Thyroid gland (tissue), 4 donors: ENCODE results near the gene MYO18A. TPM values are rescaled to one million over a fixed set of nuclear protein-coding genes. Genes with fewer than 3 reads are reported as not detected.

Source experiments
- DNase-seq, 2 donors: peaks; one replicate each; pipeline ENCODE4 v3.0.0-alpha.2; 2019
- H3K27ac ChIP-seq, 3 donors: fragments of 200-600 bp; sonication (generic); 1 replicate in 2 of 3; 2 replicates in 1 of 3; pipeline ENCODE4 v1.5.1; 2016 to 2019; ENCODE audit warnings: mild to moderate bottlenecking in 1 of 3, moderate library complexity in 1 of 3
- H3K27me3 ChIP-seq: fragments of 200-600 bp; sonication (generic); one replicate; pipeline ENCODE4 v1.5.1; 2019
- H3K36me3 ChIP-seq, 2 donors: fragments of 200-600 bp; sonication (generic); one replicate each; pipeline ENCODE4 v1.5.1; 2016 to 2019
- H3K4me1 ChIP-seq, 2 donors: fragments of 200-600 bp; sonication (generic); one replicate each; pipeline ENCODE4 v1.5.1; 2017 to 2019
- H3K4me3 ChIP-seq, 3 donors: fragments of 200-600 bp; sonication (generic); replicated peaks in 1 of 3; 1 replicate in 2 of 3; 2 replicates in 1 of 3; pipeline ENCODE4 v1.5.1; 2016; ENCODE audit warnings: mild to moderate bottlenecking in 1 of 3
- H3K9me3 ChIP-seq: fragments of 200-600 bp; sonication (generic); one replicate; pipeline ENCODE4 v1.5.1; 2017
- POLR2A ChIP-seq, 2 donors: fragments of 450-650 bp; IDR thresholded peaks; one replicate each; pipeline ENCODE4 v1.6.1; 2017; ENCODE audit warnings: antibody characterized with exemption in 2 of 2, mild to moderate bottlenecking in 2 of 2, moderate library complexity in 1 of 2
- WGBS, 2 donors: methylation state at CpG; one replicate each; pipeline ENCODE4 v1.1.5; 2017; 5-methylcytosine and 5-hydroxymethylcytosine counted together
- intact Hi-C: fragments of 100-400 bp; cut with DNase I; formaldehyde crosslinking; loops from one replicate; pipeline ENCODE4 v1.15.1; 2023
- total RNA-seq, 4 donors: library from RNA; depleted of rRNA; stranded (reverse); fragments of >200 nt; gene quantifications; one replicate each; pipeline ENCODE4 v1.2.3, GENCODE V29; 2016
- TF ChIP-seq, protein P1 (sequence below), 6 experiments: fragments of 200-600 bp in 3 of 6; fragments of 450-650 bp in 3 of 6; sonication (generic) in 3 of 6; IDR thresholded peaks; one replicate each; pipeline ENCODE4 v1.5.1; 2016 to 2019; ENCODE audit warnings: antibody characterized with exemption in 6 of 6, mild to moderate bottlenecking in 2 of 6, inconsistent platforms in 1 of 6, moderate library complexity in 1 of 6

The MYO18A gene
- total RNA-seq, 4 donors from 2014 or later: 32.1 to 49.8 (median 40.6) TPM

- H3K27me3 ChIP-seq: no peaks in the 10 kb centered on the region
- 87 to 90% methylated on average over 14 of the region's 14 CpGs for WGBS, 2 donors
- TF ChIP-seq POLR2A (IDR thresholded peaks at IDR 0.05): no peak
- TF ChIP-seq, protein P1, sequence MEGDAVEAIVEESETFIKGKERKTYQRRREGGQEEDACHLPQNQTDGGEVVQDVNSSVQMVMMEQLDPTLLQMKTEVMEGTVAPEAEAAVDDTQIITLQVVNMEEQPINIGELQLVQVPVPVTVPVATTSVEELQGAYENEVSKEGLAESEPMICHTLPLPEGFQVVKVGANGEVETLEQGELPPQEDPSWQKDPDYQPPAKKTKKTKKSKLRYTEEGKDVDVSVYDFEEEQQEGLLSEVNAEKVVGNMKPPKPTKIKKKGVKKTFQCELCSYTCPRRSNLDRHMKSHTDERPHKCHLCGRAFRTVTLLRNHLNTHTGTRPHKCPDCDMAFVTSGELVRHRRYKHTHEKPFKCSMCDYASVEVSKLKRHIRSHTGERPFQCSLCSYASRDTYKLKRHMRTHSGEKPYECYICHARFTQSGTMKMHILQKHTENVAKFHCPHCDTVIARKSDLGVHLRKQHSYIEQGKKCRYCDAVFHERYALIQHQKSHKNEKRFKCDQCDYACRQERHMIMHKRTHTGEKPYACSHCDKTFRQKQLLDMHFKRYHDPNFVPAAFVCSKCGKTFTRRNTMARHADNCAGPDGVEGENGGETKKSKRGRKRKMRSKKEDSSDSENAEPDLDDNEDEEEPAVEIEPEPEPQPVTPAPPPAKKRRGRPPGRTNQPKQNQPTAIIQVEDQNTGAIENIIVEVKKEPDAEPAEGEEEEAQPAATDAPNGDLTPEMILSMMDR (IDR thresholded peaks at IDR 0.05): no peak
- H3K27ac ChIP-seq: no peak overlapping the region
- H3K9me3 ChIP-seq: no peaks in the 10 kb centered on the region
- H3K4me3 ChIP-seq: no peak overlapping the region
- H3K4me1 ChIP-seq: peaks cover 0 to 3% of the 10 kb centered on the region in 2 donors
- H3K36me3 ChIP-seq: peaks cover 20 to 28% of the 10 kb centered on the region in 2 donors
- no peak for DNase-seq
- intact Hi-C loops: no loop called here
These were observed 99.2 kb downstream of the MYO18A start for GRCh38 chr17:29080965-29081364.

- Histone ChIP-seq H3K4me1 (peaks cover 0 to 3% of the 10 kb centered on the region in 2 donors), H3K27ac (no peak overlapping the region), H3K36me3 (peaks cover 18 to 21% of the 10 kb centered on the region in 2 donors), H3K4me3 (no peak overlapping the region), H3K9me3 (no peaks in the 10 kb centered on the region), H3K27me3 (no peaks in the 10 kb centered on the region)
- WGBS, 2 donors: 94 to 97% methylated on average over 19 to 21 of the region's 33 CpGs
- intact Hi-C loops: no loop called here
- no peak for DNase-seq
- TF ChIP-seq, protein P1 (IDR thresholded peaks at IDR 0.05): no peak
- no peak for TF ChIP-seq POLR2A (IDR thresholded peaks at IDR 0.05)
These were observed 99.9 kb downstream of the MYO18A start for GRCh38 chr17:29080323-29080722.

DNA sequence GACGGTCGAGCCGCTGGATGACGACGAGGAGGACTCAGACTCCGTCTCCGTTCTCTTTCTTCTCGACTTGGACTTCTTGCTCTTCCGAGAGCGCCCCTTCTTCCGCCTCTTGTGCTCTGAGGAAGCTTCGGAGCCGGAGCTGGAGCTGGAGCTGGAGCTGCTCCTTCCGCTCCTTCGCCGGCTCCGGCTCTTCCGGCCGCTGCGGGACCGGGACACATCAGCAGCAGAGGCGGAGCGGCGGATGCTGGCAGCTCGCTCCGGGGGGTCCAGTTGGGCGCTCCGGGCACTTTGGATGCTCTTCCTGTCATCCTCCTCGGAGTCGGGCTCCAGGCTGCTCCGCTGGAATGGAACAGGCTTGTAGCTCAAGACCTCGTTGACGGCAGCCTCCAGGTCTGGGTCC is 100.3 kb downstream of the MYO18A start:
- Histone ChIP-seq H3K27me3 (no peaks in the 10 kb centered on the region), H3K27ac (no peak overlapping the region), H3K4me1 (peaks cover 0 to 3% of the 10 kb centered on the region in 2 donors), H3K9me3 (no peaks in the 10 kb centered on the region), H3K36me3 (peaks cover 18 to 21% of the 10 kb centered on the region in 2 donors), H3K4me3 (no peak overlapping the region)
- intact Hi-C loops: no loop called here
- TF ChIP-seq, protein P1 (IDR thresholded peaks at IDR 0.05): no peak
- TF ChIP-seq POLR2A (IDR thresholded peaks at IDR 0.05): no peak
- 91 to 92% methylated on average over 29 to 33 of the region's 33 CpGs for WGBS, 2 donors
- no peak for DNase-seq

- no peaks in the 10 kb centered on the region for H3K27me3 ChIP-seq
- intact Hi-C loops: no loop called here
- DNase-seq: no peak
- H3K4me1 ChIP-seq: peaks cover 0 to 3% of the 10 kb centered on the region in 2 donors
- TF ChIP-seq, protein P1 (IDR thresholded peaks at IDR 0.05): no peak
- TF ChIP-seq POLR2A (IDR thresholded peaks at IDR 0.05): no peak
- WGBS, 2 donors: 95 to 97% methylated on average over 15 to 16 of the region's 16 CpGs
- no peaks in the 10 kb centered on the region for H3K9me3 ChIP-seq
- peaks cover 18 to 21% of the 10 kb centered on the region in 2 donors for H3K36me3 ChIP-seq
- H3K4me3 ChIP-seq: no peak overlapping the region
- H3K27ac ChIP-seq: no peak overlapping the region
These were observed 100.8 kb downstream of the MYO18A start for GRCh38 chr17:29079433-29079832.

- Histone ChIP-seq H3K4me3 (no peak overlapping the region), H3K27ac (no peak overlapping the region), H3K27me3 (no peaks in the 10 kb centered on the region), H3K4me1 (peaks cover 0 to 3% of the 10 kb centered on the region in 2 donors), H3K9me3 (no peaks in the 10 kb centered on the region), H3K36me3 (peaks cover 18 to 21% of the 10 kb centered on the region in 2 donors)
- TF ChIP-seq, protein P1 (IDR thresholded peaks at IDR 0.05): no peak
- TF ChIP-seq POLR2A (IDR thresholded peaks at IDR 0.05): no peak
- intact Hi-C loops: no loop called here
- 75 to 87% methylated on average over 9 of the region's 9 CpGs for WGBS, 2 donors
- DNase-seq: no peak
These were observed 101.8 kb downstream of the MYO18A start for GRCh38 chr17:29078183-29079045.
